ENCODE measurements around the gene ADORA1.

The ADORA1 gene

GRCh38 chr1:203197625-203198024 is 70.1 kb downstream of the ADORA1 start:
- no peak for DNase-seq

- no peak for DNase-seq
Observed at GRCh38 chr1:203199002-203199401, 71.5 kb downstream of the ADORA1 start.

- no peak for DNase-seq
Observed at GRCh38 chr1:203199481-203199815, 71.9 kb downstream of the ADORA1 start.

GRCh38 chr1:203199816-203200571 is 72.5 kb downstream of the ADORA1 start:
- no peak for DNase-seq

GRCh38 chr1:203200916-203201315 is 73.4 kb downstream of the ADORA1 start:
- DNase-seq = no peak

- no peak for DNase-seq
Observed at GRCh38 chr1:203201516-203202205, 74.1 kb downstream of the ADORA1 start.

GRCh38 chr1:203202431-203203245 is 75.1 kb downstream of the ADORA1 start:
- DNase-seq = no peak

DNA sequence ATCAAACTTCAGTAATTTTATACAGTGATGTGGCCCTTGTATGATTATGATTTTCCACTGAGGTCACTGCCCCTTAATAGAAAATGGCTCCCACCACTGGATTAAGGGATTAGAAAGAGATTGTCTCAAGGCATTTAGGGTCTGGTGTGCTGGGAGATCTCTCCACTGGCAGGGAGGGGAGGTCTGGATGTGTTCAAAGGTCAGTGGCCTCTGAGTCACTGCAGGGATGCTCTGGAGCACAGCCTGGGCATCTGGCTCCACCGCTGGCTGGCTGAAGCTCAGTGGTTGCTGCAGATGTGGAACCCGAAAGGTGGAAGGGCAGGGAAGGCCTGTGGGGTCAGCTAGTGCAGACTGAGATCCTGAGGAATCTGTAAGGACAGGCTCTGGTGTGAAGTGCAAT is 77.2 kb downstream of the ADORA1 start:
- no peak for DNase-seq

DNA sequence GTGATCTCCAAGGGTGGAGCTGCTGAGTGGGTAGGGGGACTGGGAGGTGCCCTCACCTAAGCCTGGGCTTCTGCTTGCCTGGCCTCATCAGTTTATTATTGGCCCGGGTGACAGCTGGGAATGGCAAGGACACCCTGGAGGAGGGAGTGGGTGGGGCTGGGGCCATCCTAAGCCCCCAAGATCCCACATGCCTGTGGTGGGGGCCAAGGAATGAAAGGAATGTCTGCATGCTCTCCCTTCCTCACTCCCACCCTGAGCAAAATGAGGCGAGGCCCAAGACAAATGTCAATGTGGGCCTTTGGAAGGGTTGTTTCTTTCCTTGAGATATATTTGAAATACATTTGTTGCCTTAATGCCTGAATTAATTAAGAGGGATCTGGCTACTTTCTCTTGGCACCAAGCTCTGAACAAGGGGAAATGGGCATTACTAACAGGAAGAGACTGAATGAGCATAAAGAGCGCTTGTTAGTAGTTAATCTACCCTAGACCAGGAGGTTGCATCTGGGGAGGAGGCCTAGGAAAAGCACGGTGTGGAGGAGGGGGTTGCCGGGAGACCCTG is 78.7 kb downstream of the ADORA1 start:
- DNase-seq = no peak

DNA sequence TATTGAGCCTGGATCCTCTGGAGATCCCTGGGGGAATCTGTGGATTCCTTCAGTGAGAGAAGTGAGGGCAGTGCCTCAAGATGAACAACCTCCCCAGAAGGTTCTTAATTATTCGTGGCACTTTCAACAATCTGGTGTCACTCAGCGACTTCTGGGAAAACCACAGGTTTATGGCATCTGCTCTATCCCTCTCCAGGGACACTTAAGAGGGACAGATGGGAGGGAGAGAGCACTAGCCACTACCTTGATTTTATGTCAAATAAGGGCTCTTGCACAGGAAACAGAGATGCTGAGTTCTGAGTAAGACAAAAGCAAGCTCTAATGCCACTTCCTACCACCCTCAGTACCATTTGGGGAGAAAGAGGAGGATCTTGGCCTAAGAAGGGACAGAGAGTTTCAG is 80.2 kb downstream of the ADORA1 start:
- DNase-seq = no peak

- DNase-seq = no peak
Observed at GRCh38 chr1:203208181-203208580, 80.7 kb downstream of the ADORA1 start.

GRCh38 chr1:203210350-203210749 is 82.8 kb downstream of the ADORA1 start:
- no peak for DNase-seq

GRCh38 chr1:203210988-203211387 is 83.5 kb downstream of the ADORA1 start:
- DNase-seq = no peak

DNA sequence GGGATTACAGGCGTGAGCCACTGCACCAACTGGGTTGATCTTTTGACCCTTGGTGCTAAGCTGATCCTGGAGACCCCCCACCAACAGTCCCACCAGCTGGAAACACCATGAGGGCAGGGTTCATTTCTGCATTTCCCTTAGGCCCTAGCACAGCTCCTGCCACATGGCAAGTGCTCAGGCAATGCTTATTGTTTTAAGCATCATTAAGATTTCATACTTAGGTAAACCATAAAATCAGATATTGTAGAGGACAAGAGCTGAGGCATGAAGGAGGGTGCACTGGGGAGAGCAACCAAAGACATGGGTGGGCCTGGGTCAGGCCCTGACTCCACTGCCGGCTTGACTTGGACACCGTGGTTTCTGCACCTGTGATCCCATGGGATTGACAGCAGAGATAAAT is 84.3 kb downstream of the ADORA1 start:
- DNase-seq = no peak

DNA sequence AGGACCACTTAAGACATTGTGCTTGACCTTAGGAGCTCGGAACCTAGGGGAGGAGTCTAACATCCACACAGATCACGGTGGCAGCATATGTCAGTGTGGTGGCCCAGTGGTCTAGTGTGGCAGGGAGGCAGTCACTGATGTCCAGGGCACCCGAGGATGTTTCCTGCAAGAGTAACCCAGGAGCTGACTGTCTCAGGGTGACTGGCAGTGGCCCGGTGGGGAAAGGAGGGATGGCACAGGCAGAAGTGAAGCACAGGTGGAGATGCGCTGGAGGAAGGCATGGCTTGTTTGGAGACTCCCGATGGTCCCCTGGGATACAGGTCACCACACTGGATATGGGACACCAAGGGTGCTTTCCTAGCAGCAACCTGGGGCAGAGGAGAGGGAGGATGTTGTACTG is 85.6 kb downstream of the ADORA1 start:
- DNase-seq = no peak

DNA sequence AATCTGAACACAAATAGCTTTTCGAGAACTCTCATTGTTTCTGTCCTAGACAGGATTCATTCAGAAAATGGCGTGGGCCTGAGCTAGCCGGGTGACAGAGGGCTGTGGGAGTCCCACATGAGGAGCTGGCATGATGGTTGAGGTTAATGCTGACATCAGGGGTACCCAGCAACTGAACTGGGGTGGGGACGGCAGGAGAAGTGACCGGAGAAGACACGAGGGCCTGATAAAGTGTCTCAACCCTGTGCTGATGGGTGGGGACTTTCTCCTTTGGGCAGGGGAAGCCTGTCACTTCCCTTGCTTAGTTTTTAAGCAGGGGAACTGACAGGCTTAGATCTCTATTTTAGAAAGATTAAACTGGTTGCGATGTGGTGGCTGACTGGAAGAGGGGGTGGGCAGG is 87.3 kb downstream of the ADORA1 start:
- DNase-seq = no peak

DNA sequence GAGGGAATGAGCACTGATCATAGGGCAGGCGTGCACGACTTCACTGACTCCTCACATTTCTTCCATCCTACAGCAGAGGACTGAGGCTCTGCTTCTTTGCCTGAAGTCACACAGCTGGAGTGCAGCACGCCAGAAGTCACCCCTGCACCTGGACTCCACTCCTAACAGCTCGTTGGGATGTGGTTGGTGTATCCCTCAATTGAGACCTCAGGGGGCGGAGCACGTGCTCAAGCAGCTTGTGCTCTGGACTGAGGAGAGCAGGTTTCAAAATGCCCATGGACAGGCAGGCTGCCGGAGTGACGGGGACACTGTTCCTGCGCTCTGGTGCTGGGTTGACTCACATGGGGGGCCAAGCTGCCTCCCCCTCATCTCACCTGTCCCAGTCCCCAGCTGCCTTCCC is 88.0 kb downstream of the ADORA1 start:
- DNase-seq = no peak

DNA sequence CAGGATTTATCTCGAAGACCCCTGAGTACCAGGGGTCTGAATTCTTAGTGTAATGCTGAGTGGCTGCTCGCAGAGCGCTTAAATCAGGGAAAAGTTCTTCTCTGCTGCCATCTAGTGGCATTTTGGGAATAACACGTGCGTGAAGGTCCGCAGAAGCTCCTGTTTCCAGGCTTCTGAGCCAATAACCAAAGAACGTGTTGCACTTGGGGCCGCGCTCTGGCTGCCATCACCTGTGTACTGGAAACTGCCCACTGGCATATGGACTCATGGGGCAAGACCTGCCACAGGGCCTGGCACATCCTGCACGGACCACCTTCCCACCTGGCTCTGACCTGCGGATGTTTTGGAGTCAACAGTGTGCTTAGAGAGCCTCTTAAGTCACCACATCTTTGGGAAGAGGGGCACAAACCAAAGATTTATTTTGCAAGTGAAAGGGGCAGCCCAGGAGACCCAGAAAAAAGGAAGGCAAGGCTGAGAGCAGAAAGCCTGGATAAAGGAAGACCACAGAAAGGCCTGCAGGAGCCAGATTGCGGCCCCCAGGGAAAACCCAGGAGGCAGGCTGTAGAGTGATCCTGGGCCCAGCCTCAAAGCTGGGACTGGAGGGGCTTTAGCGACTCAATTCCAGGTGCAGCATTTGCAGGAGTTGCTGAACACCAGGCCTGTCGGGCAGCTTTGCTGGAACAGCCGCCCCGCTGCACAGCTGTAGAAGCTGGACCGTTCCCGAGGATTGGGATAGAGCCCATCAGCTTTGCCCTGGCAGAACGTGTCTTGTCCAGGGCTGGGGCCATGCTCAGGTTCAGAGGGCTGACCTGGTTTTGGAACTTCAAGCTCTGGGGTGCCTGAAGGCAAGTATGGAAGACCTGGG is 89.0 kb downstream of the ADORA1 start:
- peak; percentile 26 to 38 for DNase-seq

All from stimulated activated CD4-positive, alpha-beta T cell treated with anti-CD3 and anti-CD28 coated beads, Interleukin-4, amount 100 ng/mL, for 4 hours (primary cell).